SK-N-SH treated with all-trans-retinoic acid at 6 μM for 48 hours (cell line): Measurements from ENCODE around the gene AREG.

Experiments used
- ATAC-seq: fragments of 200-7000 bp; cut with Tn5 transposase; 3 replicates; pipeline ENCODE4 v1.9.1; 2020; ENCODE audit warnings: mild to moderate bottlenecking, moderate library complexity
- ARNTL ChIP-seq: fragments of 450-650 bp; formaldehyde crosslinking; IDR thresholded peaks from 2 replicates; pipeline ENCODE4 v1.5.0; 2020; ENCODE audit warnings: low read depth, mild to moderate bottlenecking, moderate library complexity, borderline replicate concordance
- BACH2 ChIP-seq: fragments of 250-450 bp; sonication (Bioruptor Pico); IDR thresholded peaks from 2 replicates; pipeline ENCODE4 v1.9.0; 2021; ENCODE audit warnings: mild to moderate bottlenecking, borderline replicate concordance
- CSDC2 ChIP-seq: fragments of 250-450 bp; sonication (Bioruptor Pico); IDR thresholded peaks from 2 replicates; pipeline ENCODE4 v1.5.0; 2020; ENCODE audit warnings: mild to moderate bottlenecking, moderate library complexity
- ESRRG ChIP-seq: fragments of 250-450 bp; sonication (Bioruptor Pico); IDR thresholded peaks from 2 replicates; pipeline ENCODE4 v1.6.1; 2021; ENCODE audit warnings: mild to moderate bottlenecking
- GLIS3 ChIP-seq: fragments of 250-450 bp; sonication (Bioruptor Pico); IDR thresholded peaks from 2 replicates; pipeline ENCODE4 v1.5.0; 2020; ENCODE audit warnings: mild to moderate bottlenecking, moderate library complexity
- ISL1 ChIP-seq: fragments of 250-450 bp; sonication (Bioruptor Pico); IDR thresholded peaks from 2 replicates; pipeline ENCODE4 v2.1.2; 2022; ENCODE audit warnings: mild to moderate bottlenecking, moderate library complexity
- OSR1 ChIP-seq: fragments of 250-450 bp; sonication (Bioruptor Pico); IDR thresholded peaks from 2 replicates; pipeline ENCODE4 v1.8.0; 2022; ENCODE audit warnings: moderate library complexity, mild to moderate bottlenecking, inconsistent platforms
- PPARA ChIP-seq: fragments of 250-450 bp; sonication (Bioruptor Pico); IDR thresholded peaks from 2 replicates; pipeline ENCODE4 v1.5.0; 2020; ENCODE audit warnings: mild to moderate bottlenecking, borderline replicate concordance
- RARB ChIP-seq: fragments of 250-450 bp; sonication (Bioruptor Pico); IDR thresholded peaks from 2 replicates; pipeline ENCODE4 v1.8.0; 2021; ENCODE audit warnings: mild to moderate bottlenecking, moderate library complexity
- SNAI2 ChIP-seq: fragments of 250-450 bp; sonication (Bioruptor Pico); IDR thresholded peaks from 2 replicates; pipeline ENCODE4 v1.5.0; 2020; ENCODE audit warnings: mild to moderate bottlenecking, moderate library complexity
- TCF4 ChIP-seq: fragments of 250-450 bp; sonication (Bioruptor Pico); IDR thresholded peaks from 2 replicates; pipeline ENCODE4 v1.8.0; 2021; ENCODE audit warnings: mild to moderate bottlenecking, moderate library complexity, borderline replicate concordance
- TOX ChIP-seq: fragments of 250-450 bp; sonication (Bioruptor Pico); IDR thresholded peaks from 2 replicates; pipeline ENCODE4 v1.8.0; 2021; ENCODE audit warnings: mild to moderate bottlenecking, moderate library complexity, borderline replicate concordance
- ZC3H10 ChIP-seq: fragments of 250-450 bp; sonication (Bioruptor Pico); IDR thresholded peaks from 2 replicates; pipeline ENCODE4 v1.5.1; 2021; ENCODE audit warnings: mild to moderate bottlenecking, moderate library complexity
- ZFP3 ChIP-seq: fragments of 250-450 bp; sonication (Bioruptor Pico); IDR thresholded peaks from 2 replicates; pipeline ENCODE4 v1.5.0; 2020; ENCODE audit warnings: mild to moderate bottlenecking, moderate library complexity
- ZFP30 ChIP-seq: fragments of 450-650 bp; formaldehyde crosslinking; IDR thresholded peaks from 2 replicates; pipeline ENCODE4 v1.5.0; 2022; ENCODE audit warnings: mild to moderate bottlenecking, moderate library complexity
- ZNF565 ChIP-seq: fragments of 450-650 bp; formaldehyde crosslinking; conservative IDR thresholded peaks from 2 replicates; pipeline ENCODE4 v1.5.0; 2020; ENCODE audit warnings: low read depth, mild to moderate bottlenecking, moderate library complexity
- ZNF70 ChIP-seq: fragments of 450-650 bp; formaldehyde crosslinking; IDR thresholded peaks from 2 replicates; pipeline ENCODE4 v1.5.0; 2020; ENCODE audit warnings: mild to moderate bottlenecking, moderate library complexity
- ZNF8 ChIP-seq: fragments of 450-650 bp; formaldehyde crosslinking; IDR thresholded peaks from 2 replicates; pipeline ENCODE4 v1.5.0; 2020; ENCODE audit warnings: mild to moderate bottlenecking, moderate library complexity
- TF ChIP-seq, protein P1 (sequence below): fragments of 250-450 bp; sonication (Bioruptor Pico); IDR thresholded peaks from 2 replicates; pipeline ENCODE4 v1.8.0; 2021; ENCODE audit warnings: low read depth, mild to moderate bottlenecking, moderate library complexity, borderline replicate concordance
- TF ChIP-seq, protein P2 (sequence below): fragments of 250-450 bp; sonication (Bioruptor Pico); IDR thresholded peaks from 2 replicates; pipeline ENCODE4 v1.8.0; 2020; ENCODE audit warnings: mild to moderate bottlenecking, moderate library complexity, borderline replicate concordance
- TF ChIP-seq, protein P3 (sequence below): fragments of 250-450 bp; sonication (Bioruptor Pico); IDR thresholded peaks from 2 replicates; pipeline ENCODE4 v1.5.0; 2020; ENCODE audit warnings: mild to moderate bottlenecking, moderate library complexity
- TF ChIP-seq, protein P4 (sequence below): fragments of 250-450 bp; sonication (Bioruptor Pico); IDR thresholded peaks from 2 replicates; pipeline ENCODE4 v1.5.1; 2021; ENCODE audit warnings: mild to moderate bottlenecking, moderate library complexity
- TF ChIP-seq, protein P5 (sequence below): fragments of 250-450 bp; sonication (Bioruptor Pico); IDR thresholded peaks from 2 replicates; pipeline ENCODE4 v1.5.1; 2020; ENCODE audit warnings: low read depth, mild to moderate bottlenecking, moderate library complexity

Gene AREG

DNA sequence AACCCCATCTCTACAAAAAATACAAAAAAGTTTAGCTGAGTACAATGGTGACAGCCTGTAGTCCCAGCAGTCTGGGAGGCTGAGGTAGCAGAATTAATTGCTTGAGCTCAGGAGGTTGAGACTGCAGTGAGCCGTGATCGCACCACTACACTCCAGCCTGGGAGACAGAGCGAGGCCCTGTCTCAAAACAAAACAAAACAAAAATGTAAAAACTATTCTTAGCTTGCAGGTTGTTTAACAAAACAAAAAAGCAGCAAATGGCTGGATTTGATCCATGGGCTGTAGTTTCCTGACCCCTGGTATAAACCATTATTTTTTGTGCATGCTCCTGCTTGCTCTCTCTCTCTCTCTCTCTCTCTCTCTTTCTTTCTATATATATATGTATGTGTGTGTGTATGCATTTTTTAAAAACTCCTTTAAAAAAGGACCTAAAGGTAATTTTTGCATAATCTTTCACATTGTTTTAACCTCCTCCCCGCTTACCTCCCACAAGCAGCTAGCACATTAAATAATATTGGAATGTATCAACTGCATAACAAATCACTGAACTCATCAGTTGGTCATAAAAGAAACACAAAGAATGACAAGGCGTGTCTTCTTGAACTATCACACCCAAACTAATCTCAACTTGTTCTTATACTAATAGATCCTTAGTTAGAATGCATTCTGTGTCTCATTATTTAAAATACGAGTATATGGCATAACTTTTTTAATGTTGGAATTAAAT is 4.8 kb downstream of the AREG start (continued):
- TF ChIP-seq, protein P1, sequence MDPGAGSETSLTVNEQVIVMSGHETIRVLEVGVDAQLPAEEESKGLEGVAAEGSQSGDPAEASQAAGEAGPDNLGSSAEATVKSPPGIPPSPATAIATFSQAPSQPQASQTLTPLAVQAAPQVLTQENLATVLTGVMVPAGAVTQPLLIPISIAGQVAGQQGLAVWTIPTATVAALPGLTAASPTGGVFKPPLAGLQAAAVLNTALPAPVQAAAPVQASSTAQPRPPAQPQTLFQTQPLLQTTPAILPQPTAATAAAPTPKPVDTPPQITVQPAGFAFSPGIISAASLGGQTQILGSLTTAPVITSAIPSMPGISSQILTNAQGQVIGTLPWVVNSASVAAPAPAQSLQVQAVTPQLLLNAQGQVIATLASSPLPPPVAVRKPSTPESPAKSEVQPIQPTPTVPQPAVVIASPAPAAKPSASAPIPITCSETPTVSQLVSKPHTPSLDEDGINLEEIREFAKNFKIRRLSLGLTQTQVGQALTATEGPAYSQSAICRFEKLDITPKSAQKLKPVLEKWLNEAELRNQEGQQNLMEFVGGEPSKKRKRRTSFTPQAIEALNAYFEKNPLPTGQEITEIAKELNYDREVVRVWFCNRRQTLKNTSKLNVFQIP: no peak
- no peak for TF ChIP-seq ZNF8
- TF ChIP-seq BACH2 (CRISPR knock-in tag): no peak
- TF ChIP-seq, protein P2, sequence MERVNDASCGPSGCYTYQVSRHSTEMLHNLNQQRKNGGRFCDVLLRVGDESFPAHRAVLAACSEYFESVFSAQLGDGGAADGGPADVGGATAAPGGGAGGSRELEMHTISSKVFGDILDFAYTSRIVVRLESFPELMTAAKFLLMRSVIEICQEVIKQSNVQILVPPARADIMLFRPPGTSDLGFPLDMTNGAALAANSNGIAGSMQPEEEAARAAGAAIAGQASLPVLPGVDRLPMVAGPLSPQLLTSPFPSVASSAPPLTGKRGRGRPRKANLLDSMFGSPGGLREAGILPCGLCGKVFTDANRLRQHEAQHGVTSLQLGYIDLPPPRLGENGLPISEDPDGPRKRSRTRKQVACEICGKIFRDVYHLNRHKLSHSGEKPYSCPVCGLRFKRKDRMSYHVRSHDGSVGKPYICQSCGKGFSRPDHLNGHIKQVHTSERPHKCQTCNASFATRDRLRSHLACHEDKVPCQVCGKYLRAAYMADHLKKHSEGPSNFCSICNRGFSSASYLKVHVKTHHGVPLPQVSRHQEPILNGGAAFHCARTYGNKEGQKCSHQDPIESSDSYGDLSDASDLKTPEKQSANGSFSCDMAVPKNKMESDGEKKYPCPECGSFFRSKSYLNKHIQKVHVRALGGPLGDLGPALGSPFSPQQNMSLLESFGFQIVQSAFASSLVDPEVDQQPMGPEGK (CRISPR knock-in tag): no peak
- no peak for TF ChIP-seq ZC3H10 (CRISPR knock-in tag)

DNA sequence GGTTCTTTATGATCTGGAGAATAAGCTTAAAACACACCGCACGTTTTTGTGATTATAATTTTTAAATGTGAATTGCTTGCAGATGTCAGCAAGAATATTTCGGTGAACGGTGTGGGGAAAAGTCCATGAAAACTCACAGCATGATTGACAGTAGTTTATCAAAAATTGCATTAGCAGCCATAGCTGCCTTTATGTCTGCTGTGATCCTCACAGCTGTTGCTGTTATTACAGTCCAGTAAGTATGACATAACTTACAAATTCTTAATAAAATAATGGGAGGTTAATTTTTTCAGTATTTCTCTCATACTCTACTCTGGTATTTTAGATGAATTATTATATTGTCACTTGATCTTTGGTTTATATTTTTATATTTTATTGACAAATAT is 5.4 kb downstream of the AREG start:
- no peak for ATAC-seq
- TF ChIP-seq CSDC2 (CRISPR knock-in tag) (no peak), ZFP3 (CRISPR knock-in tag) (no peak), GLIS3 (CRISPR knock-in tag) (no peak), PPARA (CRISPR knock-in tag) (no peak), ZNF70 (CRISPR knock-in tag) (no peak), TCF4 (CRISPR knock-in tag) (no peak), ZFP30 (CRISPR knock-in tag) (no peak)
- TF ChIP-seq, protein P3, sequence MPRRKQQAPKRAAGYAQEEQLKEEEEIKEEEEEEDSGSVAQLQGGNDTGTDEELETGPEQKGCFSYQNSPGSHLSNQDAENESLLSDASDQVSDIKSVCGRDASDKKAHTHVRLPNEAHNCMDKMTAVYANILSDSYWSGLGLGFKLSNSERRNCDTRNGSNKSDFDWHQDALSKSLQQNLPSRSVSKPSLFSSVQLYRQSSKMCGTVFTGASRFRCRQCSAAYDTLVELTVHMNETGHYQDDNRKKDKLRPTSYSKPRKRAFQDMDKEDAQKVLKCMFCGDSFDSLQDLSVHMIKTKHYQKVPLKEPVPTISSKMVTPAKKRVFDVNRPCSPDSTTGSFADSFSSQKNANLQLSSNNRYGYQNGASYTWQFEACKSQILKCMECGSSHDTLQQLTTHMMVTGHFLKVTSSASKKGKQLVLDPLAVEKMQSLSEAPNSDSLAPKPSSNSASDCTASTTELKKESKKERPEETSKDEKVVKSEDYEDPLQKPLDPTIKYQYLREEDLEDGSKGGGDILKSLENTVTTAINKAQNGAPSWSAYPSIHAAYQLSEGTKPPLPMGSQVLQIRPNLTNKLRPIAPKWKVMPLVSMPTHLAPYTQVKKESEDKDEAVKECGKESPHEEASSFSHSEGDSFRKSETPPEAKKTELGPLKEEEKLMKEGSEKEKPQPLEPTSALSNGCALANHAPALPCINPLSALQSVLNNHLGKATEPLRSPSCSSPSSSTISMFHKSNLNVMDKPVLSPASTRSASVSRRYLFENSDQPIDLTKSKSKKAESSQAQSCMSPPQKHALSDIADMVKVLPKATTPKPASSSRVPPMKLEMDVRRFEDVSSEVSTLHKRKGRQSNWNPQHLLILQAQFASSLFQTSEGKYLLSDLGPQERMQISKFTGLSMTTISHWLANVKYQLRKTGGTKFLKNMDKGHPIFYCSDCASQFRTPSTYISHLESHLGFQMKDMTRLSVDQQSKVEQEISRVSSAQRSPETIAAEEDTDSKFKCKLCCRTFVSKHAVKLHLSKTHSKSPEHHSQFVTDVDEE: no peak
- TF ChIP-seq, protein P4, sequence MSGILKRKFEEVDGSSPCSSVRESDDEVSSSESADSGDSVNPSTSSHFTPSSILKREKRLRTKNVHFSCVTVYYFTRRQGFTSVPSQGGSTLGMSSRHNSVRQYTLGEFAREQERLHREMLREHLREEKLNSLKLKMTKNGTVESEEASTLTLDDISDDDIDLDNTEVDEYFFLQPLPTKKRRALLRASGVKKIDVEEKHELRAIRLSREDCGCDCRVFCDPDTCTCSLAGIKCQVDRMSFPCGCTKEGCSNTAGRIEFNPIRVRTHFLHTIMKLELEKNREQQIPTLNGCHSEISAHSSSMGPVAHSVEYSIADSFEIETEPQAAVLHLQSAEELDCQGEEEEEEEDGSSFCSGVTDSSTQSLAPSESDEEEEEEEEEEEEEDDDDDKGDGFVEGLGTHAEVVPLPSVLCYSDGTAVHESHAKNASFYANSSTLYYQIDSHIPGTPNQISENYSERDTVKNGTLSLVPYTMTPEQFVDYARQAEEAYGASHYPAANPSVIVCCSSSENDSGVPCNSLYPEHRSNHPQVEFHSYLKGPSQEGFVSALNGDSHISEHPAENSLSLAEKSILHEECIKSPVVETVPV (CRISPR knock-in tag): no peak

DNA sequence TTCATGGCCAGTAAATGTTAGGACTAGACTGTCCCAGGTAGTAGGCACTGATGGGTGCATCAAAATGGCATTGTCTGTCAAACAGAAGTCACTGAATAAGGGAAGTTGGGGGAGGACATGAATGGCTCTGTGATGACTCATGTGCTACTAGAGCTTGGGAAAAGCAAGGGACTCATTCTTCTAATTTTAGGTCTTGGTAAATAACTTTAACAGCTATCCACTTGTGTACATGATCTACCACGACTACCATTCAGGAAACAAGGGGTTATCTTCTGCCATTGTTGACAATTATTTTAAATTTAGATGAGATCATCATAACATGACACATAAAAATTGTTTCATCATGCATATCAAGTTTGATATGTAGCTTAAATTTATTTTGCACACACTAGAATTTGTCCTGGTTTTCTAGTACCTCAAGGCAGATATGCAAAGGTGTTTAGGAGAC is 6.3 kb downstream of the AREG start:
- TF ChIP-seq ESRRG (CRISPR knock-in tag) (no peak), GLIS3 (CRISPR knock-in tag) (no peak), ZFP30 (CRISPR knock-in tag) (no peak), ARNTL (CRISPR knock-in tag) (no peak), ZFP3 (CRISPR knock-in tag) (no peak), OSR1 (CRISPR knock-in tag) (no peak), ZNF565 (no peak), PPARA (CRISPR knock-in tag) (no peak), ZNF70 (CRISPR knock-in tag) (no peak), TOX (CRISPR knock-in tag) (no peak), ZC3H10 (CRISPR knock-in tag) (no peak), SNAI2 (CRISPR knock-in tag) (no peak), ISL1 (no peak), BACH2 (CRISPR knock-in tag) (no peak), RARB (CRISPR knock-in tag) (no peak), ZNF8 (no peak)
- TF ChIP-seq, protein P1: no peak
- TF ChIP-seq, protein P2 (CRISPR knock-in tag): no peak
- TF ChIP-seq, protein P5, sequence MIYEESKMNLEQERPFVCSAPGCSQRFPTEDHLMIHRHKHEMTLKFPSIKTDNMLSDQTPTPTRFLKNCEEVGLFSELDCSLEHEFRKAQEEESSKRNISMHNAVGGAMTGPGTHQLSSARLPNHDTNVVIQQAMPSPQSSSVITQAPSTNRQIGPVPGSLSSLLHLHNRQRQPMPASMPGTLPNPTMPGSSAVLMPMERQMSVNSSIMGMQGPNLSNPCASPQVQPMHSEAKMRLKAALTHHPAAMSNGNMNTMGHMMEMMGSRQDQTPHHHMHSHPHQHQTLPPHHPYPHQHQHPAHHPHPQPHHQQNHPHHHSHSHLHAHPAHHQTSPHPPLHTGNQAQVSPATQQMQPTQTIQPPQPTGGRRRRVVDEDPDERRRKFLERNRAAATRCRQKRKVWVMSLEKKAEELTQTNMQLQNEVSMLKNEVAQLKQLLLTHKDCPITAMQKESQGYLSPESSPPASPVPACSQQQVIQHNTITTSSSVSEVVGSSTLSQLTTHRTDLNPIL (CRISPR knock-in tag): no peak
- no peak for ATAC-seq
